ENCODE measurements around the gene CMSS1.

Gene CMSS1

GRCh38 chr3:100098784-100099070 is 281.1 kb downstream of the CMSS1 start:
- Histone ChIP-seq H3K36me3 (no peaks in the 10 kb centered on the region), H3K4me3 (ENCODE audit: low read depth, low read length) (no peak overlapping the region), H3K27me3 (no peaks in the 10 kb centered on the region), H3K9me3 (no peaks in the 10 kb centered on the region), H3K4me1 (no peaks in the 10 kb centered on the region)
- no peak for DNase-seq
- no peak for TF ChIP-seq CTCF (IDR thresholded peaks at IDR 0.05; ENCODE audit: low read depth, low read length)

GRCh38 chr3:100099621-100100020 is 282.0 kb downstream of the CMSS1 start:
- no peak for DNase-seq
- peaks cover 8% of the 10 kb centered on the region for H3K4me1 ChIP-seq
- no peaks in the 10 kb centered on the region for H3K27me3 ChIP-seq
- no peaks in the 10 kb centered on the region for H3K36me3 ChIP-seq
- no peaks in the 10 kb centered on the region for H3K9me3 ChIP-seq
- H3K4me3 ChIP-seq (ENCODE audit: low read depth, low read length), result no peak overlapping the region
- TF ChIP-seq CTCF (IDR thresholded peaks at IDR 0.05; ENCODE audit: low read depth, low read length), result no peak

GRCh38 chr3:100100425-100100824 is 282.8 kb downstream of the CMSS1 start:
- Histone ChIP-seq H3K9me3 (no peaks in the 10 kb centered on the region), H3K4me3 (ENCODE audit: low read depth, low read length) (no peak overlapping the region), H3K36me3 (no peaks in the 10 kb centered on the region), H3K27me3 (no peaks in the 10 kb centered on the region), H3K4me1 (peaks cover 16% of the 10 kb centered on the region)
- TF ChIP-seq CTCF (IDR thresholded peaks at IDR 0.05; ENCODE audit: low read depth, low read length), result no peak
- no peak for DNase-seq

GRCh38 chr3:100102757-100103156 is 285.1 kb downstream of the CMSS1 start:
- no peak overlapping the region for H3K4me3 ChIP-seq (ENCODE audit: low read depth, low read length)

GRCh38 chr3:100103558-100104441 is 286.1 kb downstream of the CMSS1 start:
- Histone ChIP-seq H3K36me3 (no peaks in the 10 kb centered on the region), H3K4me1 (peaks cover 38% of the 10 kb centered on the region), H3K9me3 (no peaks in the 10 kb centered on the region), H3K4me3 (ENCODE audit: low read depth, low read length) (no peak overlapping the region), H3K27me3 (no peaks in the 10 kb centered on the region)
- DNase-seq, result no peak
- no peak for TF ChIP-seq CTCF (IDR thresholded peaks at IDR 0.05; ENCODE audit: low read depth, low read length)

More at GRCh38 chr3:100102757-100103156, 285.1 kb downstream of the CMSS1 start:
- no peaks in the 10 kb centered on the region for H3K9me3 ChIP-seq
- no peaks in the 10 kb centered on the region for H3K27me3 ChIP-seq
- no peaks in the 10 kb centered on the region for H3K36me3 ChIP-seq
- no peak for DNase-seq
- H3K4me1 ChIP-seq, result peaks cover 29% of the 10 kb centered on the region
- no peak for TF ChIP-seq CTCF (IDR thresholded peaks at IDR 0.05; ENCODE audit: low read depth, low read length)

GRCh38 chr3:100104442-100104798 is 286.8 kb downstream of the CMSS1 start:
- Histone ChIP-seq H3K36me3 (no peaks in the 10 kb centered on the region), H3K9me3 (no peaks in the 10 kb centered on the region), H3K4me1 (peaks cover 38% of the 10 kb centered on the region), H3K27me3 (no peaks in the 10 kb centered on the region), H3K4me3 (ENCODE audit: low read depth, low read length) (no peak overlapping the region)
- no peak for TF ChIP-seq CTCF (IDR thresholded peaks at IDR 0.05; ENCODE audit: low read depth, low read length)
- DNase-seq, result no peak
